HepG2 (cell line): ENCODE results near the gene INO80. TPM values are rescaled to one million over a fixed set of nuclear protein-coding genes. Genes with fewer than 3 reads are reported as not detected.

ENCODE experiments used
- ADNP ChIP-seq: sonication (generic); formaldehyde crosslinking; IDR thresholded peaks from 2 replicates; pipeline ENCODE4 v1.4.0; 2020; ENCODE audit warnings: missing genetic modification reagents
- ATF1 ChIP-seq: IDR thresholded peaks from 2 replicates; pipeline ENCODE4 v1.6.1; 2016; ENCODE audit warnings: mild to moderate bottlenecking, control low read depth
- BCLAF1 ChIP-seq: fragments of 450-650 bp; IDR thresholded peaks from 2 replicates; pipeline ENCODE4 v1.6.1; 2017; ENCODE audit warnings: mild to moderate bottlenecking
- CBX2 ChIP-seq, 2 experiments: fragments of 200-600 bp in 1 of 2; sonication (generic); formaldehyde crosslinking in 1 of 2; IDR thresholded peaks; 2 replicates each; pipeline versions ENCODE4 v1.7.0 to v1.8.1; 2018 to 2022; ENCODE audit warnings: low read depth in 2 of 2, low read length in 1 of 2, mild to moderate bottlenecking in 1 of 2, missing genetic modification reagents in 1 of 2
- CENPX ChIP-seq: sonication (generic); formaldehyde crosslinking; IDR thresholded peaks from 2 replicates; pipeline ENCODE4 v1.9.0; 2021; ENCODE audit warnings: mild to moderate bottlenecking, missing genetic modification reagents, moderate library complexity
- DPF2 ChIP-seq: sonication (generic); formaldehyde crosslinking; IDR thresholded peaks from 2 replicates; pipeline ENCODE4 v1.4.0; 2020; ENCODE audit warnings: mild to moderate bottlenecking, low read depth, missing genetic modification reagents, borderline replicate concordance
- NFE2L1 ChIP-seq: sonication (generic); formaldehyde crosslinking; IDR thresholded peaks from 2 replicates; pipeline ENCODE4 v1.4.0; 2020; ENCODE audit warnings: missing genetic modification reagents, mild to moderate bottlenecking, borderline replicate concordance
- NR1H2 ChIP-seq: sonication (generic); formaldehyde crosslinking; IDR thresholded peaks from 2 replicates; pipeline ENCODE4 v1.8.1; 2022; ENCODE audit warnings: low read depth, missing genetic modification reagents, borderline replicate concordance
- POLR2AphosphoS5 ChIP-seq: IDR thresholded peaks from 2 replicates; pipeline ENCODE4 v1.6.1; 2012; ENCODE audit warnings: low read depth, low read length
- PPARG ChIP-seq: conservative IDR thresholded peaks from 2 replicates; pipeline ENCODE4 v1.6.1; 2016; ENCODE audit warnings: missing biosample characterization, missing genetic modification reagents
- REPIN1 ChIP-seq: sonication (generic); formaldehyde crosslinking; IDR thresholded peaks from 2 replicates; pipeline ENCODE4 v1.8.0; 2022; ENCODE audit warnings: missing genetic modification reagents, low read depth, mild to moderate bottlenecking, borderline replicate concordance
- RFX5 ChIP-seq: IDR thresholded peaks from 2 replicates; pipeline ENCODE4 v1.6.1; 2011; ENCODE audit warnings: low read depth, low read length, improper control_type of control experiment
- RXRA ChIP-seq: sonication (generic); formaldehyde crosslinking; IDR thresholded peaks from 2 replicates; pipeline ENCODE4 v1.5.1; 2020; ENCODE audit warnings: missing genetic modification reagents
- TFDP2 ChIP-seq: sonication (generic); formaldehyde crosslinking; IDR thresholded peaks from 2 replicates; pipeline ENCODE4 v1.4.0; 2020; ENCODE audit warnings: missing genetic modification reagents
- ZEB1 ChIP-seq: IDR thresholded peaks from 2 replicates; pipeline ENCODE4 v1.6.1; 2012; ENCODE audit warnings: mild to moderate bottlenecking, low read depth, inconsistent platforms; ENCODE audit not compliant: insufficient replicate concordance
- ZNF274 ChIP-seq: sonication (generic); formaldehyde crosslinking; IDR thresholded peaks from 2 replicates; pipeline ENCODE4 v1.5.1; 2020; ENCODE audit warnings: mild to moderate bottlenecking, missing genetic modification reagents
- ZNF326 ChIP-seq: sonication (generic); formaldehyde crosslinking; IDR thresholded peaks from 2 replicates; pipeline ENCODE4 v1.4.0; 2020; ENCODE audit warnings: missing genetic modification reagents, borderline replicate concordance
- ZNF407 ChIP-seq: sonication (generic); formaldehyde crosslinking; IDR thresholded peaks from one replicate; pipeline ENCODE4 v1.5.1; 2020; ENCODE audit warnings: mild to moderate bottlenecking, missing genetic modification reagents; ENCODE audit errors: not compliant biosample characterization
- ZNF577 ChIP-seq: sonication (generic); formaldehyde crosslinking; IDR thresholded peaks from 2 replicates; pipeline ENCODE4 v1.4.0; 2020; ENCODE audit warnings: mild to moderate bottlenecking, low read depth, missing genetic modification reagents, borderline replicate concordance
- polyA plus RNA-seq, 8 experiments: library from polyadenylated mRNA; depleted of rRNA in 3 of 8; stranded (reverse) in 7 of 8; unstranded in 1 of 8; fragments of >200 nt; fragmentation: Illumina TruSeq in 4 of 8; extraction: Trizol in 4 of 8; gene quantifications; 2 replicates each; pipeline versions ENCODE4 v1.2.1 to v1.2.3, GENCODE V29; 2011 to 2016; ENCODE audit warnings: low read depth in 4 of 8, missing spikeins in 1 of 8, mixed read lengths in 1 of 8; ENCODE audit not compliant: insufficient read depth in 1 of 8
- total RNA-seq, 5 experiments: library from RNA; depleted of rRNA; stranded (reverse); fragments of >200 nt; fragmentation: Illumina TruSeq; extraction: Trizol; gene quantifications; 2 replicates each; pipeline ENCODE4 v1.2.3, GENCODE V29; 2016; ENCODE audit warnings: low read depth in 1 of 5

The INO80 gene
- total and polyA plus RNA-seq, 2 of the 13 experiments (the other 11 are each of a cell fraction or from before 2014, with no cell fraction given): 3.6 to 14.8 TPM

- TF ChIP-seq BCLAF1: no peak
- TF ChIP-seq REPIN1: no peak
- no peak for TF ChIP-seq ZNF326
- TF ChIP-seq ZNF407 (CRISPR knock-in tag): peak; percentile 62
- TF ChIP-seq PPARG (CRISPR knock-in tag): no peak
- TF ChIP-seq DPF2: no peak
- TF ChIP-seq NR1H2: no peak
- TF ChIP-seq ADNP (CRISPR knock-in tag): no peak
- TF ChIP-seq NFE2L1 (CRISPR knock-in tag): no peak
- no peak for TF ChIP-seq POLR2AphosphoS5
- no peak for TF ChIP-seq ATF1 (CRISPR knock-in tag)
- TF ChIP-seq TFDP2 (CRISPR knock-in tag): no peak
- TF ChIP-seq CENPX (CRISPR knock-in tag): no peak
- no peak for TF ChIP-seq CBX2 (IDR thresholded peaks at IDR 0.05; ENCODE audit: low read depth, low read length)
- TF ChIP-seq CBX2 (CRISPR knock-in tag; IDR thresholded peaks at IDR 0.05; ENCODE audit: low read depth): no peak
- TF ChIP-seq ZNF274 (CRISPR knock-in tag): peak; percentile 41; the same call in 1 of the 2 replicates
- TF ChIP-seq RXRA: no peak
- no peak for TF ChIP-seq ZEB1
- TF ChIP-seq ZNF577: no peak
- TF ChIP-seq RFX5: no peak
These were observed 179.8 kb downstream of the INO80 start (continued) for GRCh38 chr15:40936234-40936708.
